ENCODE measurements around the gene DENND6B.
"Not testable (repeated sequence)": the region's sequence is repeated elsewhere in the genome, so short reads cannot be mapped to it uniquely, and the experiment has no call there.

Gene DENND6B

DNA sequence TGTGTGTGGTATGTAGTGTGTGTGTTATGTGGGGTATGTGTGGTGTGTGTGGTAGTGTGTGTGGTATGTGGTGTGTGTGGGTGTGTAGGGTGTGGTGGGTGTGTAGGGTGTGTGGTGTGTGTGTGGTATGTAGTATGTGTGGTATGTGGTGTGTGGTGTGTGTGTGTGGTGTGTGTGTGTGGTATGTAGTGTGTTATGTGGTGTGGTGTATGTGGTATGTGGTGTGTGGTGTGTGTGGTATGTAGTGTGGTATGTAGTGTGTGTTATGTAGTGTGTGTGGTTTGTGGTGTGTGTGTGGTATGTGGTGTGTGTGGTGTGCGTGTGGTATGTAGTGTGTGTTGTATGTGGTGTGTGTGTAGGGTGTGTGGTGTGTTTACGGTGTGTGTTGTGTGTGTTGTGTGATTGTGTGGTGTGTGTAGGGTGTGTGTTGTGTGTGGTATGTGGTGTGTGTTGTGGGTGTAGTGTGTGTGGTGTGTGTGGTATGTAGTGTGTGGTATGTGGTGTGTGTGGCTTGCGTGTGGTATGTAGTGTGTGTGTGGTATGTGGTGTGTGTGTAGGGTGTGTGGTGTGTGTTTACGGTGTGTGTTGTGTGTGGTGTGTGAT lies 12.1 kb upstream of the DENND6B start:
- DNase-seq (ENCODE audit: low spot score) = no peak

DNA sequence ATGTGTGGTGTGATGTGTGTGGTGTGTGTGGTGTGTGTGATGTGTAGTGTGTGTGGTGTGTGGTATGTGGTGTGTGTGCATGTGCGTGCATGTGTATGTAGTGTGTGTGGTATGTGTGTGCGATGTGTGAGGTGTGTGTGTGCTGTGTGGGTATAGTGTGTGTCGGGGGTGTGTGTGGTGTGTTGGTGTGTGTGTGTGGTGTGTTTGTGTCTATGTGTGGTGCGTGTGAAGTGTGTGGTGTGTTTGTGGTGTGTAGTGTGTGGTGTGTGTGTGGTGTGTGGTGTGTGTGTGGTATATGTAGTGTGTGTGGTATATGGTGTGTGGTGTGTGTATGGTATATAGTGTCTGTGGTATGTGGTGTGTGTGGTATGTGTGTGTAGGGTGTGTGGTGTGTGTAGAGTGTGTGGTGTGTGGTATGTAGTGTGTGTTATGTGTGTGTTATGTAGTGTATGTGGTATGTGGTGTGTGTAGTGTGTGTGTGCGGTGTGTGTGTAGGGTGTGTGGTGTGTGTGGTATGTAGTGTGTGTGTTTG lies 11.3 kb upstream of the DENND6B start:
- DNase-seq (ENCODE audit: low spot score) = no peak

DNA sequence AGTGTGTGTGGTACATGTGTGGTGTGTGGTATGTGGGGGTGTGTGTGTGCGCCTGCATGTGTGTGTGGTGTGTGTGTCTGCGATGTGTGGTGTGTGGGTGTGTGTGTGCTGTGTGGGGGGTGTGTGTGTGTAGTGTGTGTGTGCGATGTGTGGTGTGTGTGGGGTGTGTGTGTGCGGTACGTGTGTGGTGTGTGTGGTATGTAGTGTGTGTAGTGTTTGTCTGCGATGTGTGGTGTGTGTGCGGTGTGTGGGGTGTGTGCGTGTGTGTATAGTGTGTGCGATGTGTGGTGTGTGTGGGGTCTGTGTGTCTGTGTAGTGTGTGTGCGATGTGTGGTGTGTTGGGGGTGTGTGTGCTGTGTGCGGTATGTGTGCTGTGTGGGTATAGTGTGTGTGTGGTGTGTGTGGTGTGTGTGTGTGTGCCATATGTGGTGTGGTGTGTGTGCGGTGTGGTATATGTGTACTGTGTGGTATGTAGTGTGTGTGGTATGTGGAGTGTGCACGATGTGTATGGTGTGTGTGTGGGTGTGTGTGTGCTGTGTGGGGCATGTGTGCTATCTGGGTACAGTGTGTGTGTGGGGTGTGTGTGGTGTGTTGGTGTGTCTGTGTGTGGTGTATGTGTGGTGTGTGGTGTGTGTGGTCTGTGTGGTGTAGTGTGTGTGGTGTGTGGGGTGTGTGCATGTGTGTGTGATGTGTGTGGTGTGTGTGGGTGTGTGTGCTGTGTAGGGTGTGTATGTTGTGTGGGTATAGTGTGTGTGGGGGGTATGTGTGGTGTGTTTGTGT lies 10.6 kb upstream of the DENND6B start:
- no peak for DNase-seq (ENCODE audit: low spot score)

DNA sequence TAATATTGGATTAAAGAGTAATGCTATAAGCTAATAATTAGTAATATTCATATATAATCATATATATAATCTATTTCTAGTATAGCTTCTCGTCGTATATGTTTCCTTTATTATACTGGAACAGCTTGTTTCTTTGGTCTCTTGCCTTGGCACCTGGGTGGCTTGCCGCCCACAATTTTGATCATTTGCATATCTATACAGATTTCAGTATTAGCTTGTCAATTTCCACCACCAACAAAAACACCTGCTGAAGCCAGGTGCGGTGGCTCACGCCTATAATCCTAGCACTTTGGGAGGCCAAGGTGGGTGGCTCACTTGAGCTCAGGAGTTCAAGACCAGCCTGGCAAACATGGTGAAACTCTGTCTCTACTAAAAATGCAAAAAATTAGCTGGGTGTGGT lies 7.6 kb upstream of the DENND6B start:
- DNase-seq (ENCODE audit: low spot score) = not testable (repeated sequence)

DNA sequence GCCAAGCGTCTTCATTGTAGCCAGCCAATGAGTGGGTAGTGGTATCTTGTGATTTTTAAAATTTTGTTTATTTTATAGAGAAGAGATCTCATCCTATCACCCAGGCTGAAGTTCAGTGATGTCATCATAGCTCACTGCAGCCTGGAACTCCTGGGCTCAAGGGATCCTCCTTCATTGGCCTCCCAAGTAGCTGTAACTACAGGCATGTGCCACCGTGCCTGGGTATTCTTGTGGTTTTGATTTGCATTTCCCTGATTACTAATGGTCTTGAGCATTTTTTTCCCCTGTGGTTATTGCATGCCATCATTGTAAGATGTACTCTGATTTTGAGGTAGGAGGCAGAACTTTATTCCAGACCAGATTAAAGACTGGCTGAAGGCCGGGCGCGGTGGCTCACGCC lies 2.4 kb upstream of the DENND6B start:
- no peak for DNase-seq (ENCODE audit: low spot score)

DNA sequence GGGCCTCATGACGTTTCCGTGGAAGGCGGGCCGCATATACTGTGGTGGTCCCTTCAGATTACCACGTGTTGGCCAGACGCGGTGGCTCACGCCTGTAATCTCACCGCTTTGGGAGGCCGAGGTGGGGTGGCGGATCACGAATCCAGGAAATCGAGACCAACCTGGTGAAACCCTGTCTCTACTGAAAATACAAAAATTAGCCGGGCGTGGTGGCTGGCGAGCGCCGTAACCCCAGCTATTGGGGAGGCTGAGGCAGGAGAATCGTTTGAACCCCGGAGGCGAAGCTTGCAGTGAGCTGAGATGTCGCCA lies 853 bp upstream of the DENND6B start:
- no peak for DNase-seq (ENCODE audit: low spot score)

DNA sequence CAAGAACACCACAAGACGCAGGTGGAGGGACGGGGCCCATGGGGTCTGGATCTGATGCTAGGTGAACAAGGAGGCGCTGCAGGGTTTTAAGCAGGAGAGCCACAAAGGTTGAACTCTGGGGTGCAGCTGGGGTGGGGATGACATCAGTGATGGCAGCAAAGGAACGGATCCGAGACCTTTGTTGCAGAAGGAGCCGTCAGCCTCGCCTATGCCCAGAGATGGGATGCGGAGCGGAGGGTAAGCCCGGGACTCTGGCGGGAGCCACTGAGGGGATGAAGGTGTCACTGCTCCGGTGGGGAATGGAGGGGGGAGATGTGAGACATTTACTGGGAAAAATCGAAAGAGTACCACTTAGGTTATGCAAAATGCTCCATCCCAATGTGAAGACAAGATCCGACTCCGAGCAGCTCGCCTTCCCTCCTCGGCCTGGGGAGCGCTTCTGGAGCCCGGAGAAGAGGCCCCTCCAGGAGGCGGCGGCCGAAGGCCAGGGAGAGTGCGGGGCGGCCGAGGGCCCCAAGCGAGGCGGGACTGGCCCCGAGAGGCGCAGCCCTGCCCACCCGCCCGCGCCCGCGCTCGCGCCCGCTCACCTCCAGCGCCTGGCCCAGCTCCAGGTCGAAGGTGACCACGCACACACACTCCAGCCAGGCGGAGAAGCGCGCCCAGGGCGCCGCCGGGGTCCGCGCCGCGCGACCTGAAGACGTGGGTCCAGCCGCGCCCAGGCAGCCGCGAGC lies 422 bp downstream of the DENND6B start:
- no peak for DNase-seq (ENCODE audit: low spot score)

DNA sequence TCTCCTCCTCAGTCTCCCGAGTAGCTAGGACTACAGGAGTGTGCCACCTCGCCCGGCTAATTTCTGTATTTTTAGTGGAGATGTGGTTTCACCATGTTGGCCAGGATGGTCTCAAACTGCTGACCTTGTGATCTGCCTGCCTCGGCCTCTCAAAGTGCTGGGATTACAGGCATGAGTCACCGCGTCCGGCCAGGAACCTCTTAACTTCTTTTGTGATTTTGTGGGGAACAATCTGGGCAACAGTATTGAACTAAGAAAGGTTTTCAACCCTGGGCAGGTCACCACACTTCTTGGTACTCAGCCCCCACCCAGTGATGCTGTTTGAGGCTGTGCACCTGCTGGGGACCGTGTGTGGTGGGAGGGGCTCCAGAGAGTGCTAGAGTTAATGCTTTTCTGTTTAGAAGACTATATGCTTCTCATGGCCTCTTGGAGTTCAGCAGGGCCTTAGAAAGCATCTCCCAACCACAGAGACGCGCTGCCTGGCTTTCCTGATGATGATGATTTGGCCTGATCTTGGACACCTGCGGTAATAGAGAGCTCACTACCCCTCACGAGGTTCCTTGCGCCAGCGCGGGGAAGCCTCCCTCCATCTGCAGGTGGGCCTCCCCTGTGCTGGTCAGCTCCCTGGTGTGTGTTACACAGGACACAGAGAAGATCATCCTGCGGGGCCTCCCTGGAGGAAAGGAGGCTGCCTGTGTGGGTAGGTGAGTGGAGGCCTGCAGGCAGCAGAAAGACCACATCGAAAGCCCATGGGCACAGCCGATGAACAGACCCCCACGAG lies 1.2 kb downstream of the DENND6B start:
- no peak for DNase-seq (ENCODE audit: low spot score)

DNA sequence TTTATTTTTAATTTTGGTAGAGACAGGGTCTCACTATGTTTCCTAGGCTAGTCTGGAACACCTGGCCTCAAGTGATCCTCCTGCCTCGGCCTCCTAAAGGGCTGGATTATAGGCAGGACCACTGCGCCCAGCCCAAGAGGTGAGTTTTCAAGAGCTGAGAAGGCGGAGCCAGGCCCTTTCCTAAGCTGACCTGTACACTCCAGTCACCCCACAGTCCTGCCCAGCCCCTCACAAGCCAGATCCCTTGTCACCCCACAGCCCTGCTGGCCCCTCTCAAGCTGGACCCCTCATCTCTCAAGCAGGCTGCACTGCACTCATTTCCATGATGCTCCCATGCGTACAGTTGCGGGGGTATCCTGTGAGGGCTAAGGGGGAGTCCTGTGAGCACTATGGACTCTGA lies 2.9 kb downstream of the DENND6B start:
- DNase-seq (ENCODE audit: low spot score) = no peak

DNA sequence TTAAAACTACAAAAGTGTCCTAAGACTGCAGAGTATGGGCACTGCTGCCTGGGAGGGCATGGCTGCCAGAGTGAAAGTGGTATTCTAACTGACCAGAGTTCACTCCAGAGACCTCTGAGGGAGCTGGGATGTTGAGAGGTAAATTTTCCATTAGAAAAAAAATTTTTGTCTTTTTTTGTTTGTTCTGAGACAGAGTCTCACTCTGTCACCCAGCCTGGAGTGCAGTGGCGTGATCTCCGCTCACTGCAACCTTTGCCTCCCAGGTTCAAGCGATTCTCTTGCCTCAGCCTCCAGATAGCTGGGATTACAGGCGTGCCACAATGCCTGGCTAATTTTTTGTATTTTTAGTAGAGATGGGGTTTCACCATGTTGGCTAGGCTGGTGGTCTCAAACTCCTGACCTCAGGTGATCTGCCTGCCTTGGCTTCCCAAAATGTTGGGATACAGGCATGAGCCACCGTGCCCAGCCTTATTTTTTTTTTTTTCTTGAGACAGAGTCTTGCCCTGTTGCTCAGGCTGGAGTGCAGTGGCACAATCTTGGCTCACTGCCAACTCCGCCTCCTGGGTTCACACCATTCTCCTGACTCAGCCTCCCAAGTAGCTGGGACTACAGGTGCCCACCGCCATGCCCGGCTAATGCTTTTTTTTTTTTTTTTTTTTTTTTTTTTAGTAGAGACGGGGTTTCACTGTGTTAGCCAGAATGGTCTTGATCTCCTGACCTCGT lies 4.3 kb downstream of the DENND6B start:
- not testable (repeated sequence) for DNase-seq (ENCODE audit: low spot score)

DNA sequence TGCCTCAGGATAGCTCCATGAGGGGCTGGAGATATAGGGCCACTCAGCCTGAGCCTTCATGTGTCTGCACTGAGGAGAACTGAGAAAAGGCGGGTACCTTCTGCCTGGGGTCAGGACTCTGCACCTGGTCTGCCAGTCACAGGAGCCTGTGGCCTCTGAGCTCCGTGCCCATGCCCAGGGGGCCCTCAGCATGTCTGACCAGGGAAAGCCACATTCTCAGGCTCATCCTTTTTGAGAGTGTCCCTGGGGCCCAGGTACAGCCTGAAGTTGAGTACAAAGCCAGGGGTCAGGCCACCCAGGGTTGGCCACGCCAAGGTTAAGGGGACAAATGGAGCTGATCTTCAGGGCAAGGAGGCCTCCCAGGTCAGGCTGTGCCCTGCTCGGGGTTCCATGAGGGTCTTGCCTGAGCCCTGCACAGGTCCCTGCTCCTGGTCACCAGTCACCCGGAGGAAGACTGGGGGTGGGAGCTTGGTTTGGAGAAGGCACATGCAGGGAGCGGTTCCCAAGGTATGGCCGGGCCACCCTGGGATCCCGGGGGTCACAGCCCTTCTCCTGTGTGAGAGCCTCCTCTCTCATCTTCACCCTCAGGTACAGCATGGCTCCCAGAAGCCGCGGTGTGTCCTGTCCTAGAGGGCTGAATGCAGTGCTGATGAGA lies 6.0 kb downstream of the DENND6B start:
- DNase-seq (ENCODE audit: low spot score) = no peak

DNA sequence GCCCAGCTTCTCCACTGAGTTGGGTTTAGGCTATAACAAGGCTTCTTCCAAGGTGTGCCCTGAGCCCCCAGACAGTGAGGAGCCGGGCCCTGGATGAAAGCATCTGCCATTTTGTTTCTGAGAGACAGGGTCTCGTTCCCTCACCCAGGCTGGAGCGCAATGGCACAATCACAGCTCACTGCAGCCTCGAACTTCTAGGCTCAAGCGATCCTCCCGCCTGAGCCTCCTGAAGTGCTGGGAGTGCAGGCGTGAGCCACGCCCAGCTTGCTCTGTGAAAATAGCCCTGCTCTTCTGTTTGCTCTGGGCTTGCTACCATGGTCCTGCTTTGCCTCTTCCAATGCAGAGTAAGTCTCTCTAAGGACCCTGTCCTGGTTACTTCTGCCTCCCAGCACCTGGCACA lies 6.7 kb downstream of the DENND6B start:
- no peak for DNase-seq (ENCODE audit: low spot score)

DNA sequence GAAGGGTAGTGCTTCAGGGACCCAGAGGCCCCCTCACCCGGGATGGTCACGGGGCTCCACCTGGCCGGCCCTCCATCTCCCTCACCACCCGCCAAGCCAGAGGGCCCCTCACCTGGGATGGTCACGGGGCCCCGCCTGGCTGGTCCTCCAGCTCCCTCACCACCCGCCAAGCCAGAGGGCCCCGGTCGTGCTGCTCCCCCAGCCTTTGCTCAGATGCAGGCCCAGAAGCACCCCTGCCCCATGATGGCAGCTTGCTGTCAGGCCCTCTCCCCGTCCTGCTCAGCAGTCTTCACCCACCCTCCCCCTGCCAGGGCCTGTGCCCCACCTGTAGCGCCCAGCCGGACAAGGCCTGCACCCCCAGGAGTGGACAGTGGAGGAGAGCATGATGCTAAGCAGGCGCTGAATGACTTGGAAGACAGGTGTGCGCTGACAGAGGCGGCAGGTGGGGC lies 7.3 kb downstream of the DENND6B start:
- no peak for DNase-seq (ENCODE audit: low spot score)

DNA sequence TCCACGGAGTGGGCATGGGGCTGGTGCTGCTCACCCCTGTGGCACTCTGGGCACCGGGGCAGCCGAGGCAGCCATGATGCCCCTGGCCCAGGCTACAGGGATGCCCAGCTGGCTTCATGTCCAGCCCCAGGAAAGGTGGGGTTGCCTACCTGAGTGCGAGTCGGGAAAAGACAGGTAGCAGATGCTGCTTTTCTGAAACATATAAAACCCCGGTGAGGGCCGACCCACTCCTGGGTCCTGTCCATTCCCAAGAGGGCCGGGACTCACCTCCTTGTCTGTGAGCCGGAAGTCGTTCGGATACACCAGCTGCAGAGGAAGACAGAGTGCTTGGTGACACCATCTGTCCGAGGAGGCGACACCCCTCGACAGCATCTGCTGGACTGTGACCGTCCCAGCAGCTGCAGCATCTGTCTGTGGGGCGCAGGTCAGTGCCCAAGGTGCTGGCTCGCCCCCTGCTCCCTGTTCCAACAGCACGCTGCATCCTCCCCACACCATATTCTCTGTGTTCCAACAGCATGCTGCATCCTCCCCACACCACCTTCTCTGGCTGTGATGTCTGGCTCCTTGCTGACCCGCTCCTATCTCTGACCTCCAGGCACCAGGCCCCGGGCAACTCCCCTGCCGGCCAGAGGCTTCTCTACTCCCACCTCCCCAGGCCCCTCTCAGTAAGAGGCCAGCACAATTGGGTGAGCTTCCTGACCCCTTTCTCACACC lies 8.0 kb downstream of the DENND6B start:
- DNase-seq (ENCODE audit: low spot score) = no peak

DNA sequence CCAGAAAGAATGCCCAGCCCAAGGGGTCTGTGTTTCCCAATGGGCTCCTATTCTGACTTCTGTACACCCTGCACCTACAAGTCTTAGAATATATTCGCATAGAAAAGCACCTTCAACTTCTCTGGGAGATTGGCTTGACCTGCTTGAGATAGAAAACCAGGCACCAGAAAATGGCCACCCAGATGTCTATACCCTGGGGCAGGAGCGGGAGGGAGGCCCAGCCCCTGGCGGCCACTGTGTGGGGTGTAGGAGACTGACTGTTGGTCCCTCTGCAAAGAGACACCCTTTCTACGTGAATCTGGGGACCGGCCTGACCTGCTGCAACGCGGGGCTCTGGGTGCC lies 8.5 kb downstream of the DENND6B start:
- no peak for DNase-seq (ENCODE audit: low spot score)

DNA sequence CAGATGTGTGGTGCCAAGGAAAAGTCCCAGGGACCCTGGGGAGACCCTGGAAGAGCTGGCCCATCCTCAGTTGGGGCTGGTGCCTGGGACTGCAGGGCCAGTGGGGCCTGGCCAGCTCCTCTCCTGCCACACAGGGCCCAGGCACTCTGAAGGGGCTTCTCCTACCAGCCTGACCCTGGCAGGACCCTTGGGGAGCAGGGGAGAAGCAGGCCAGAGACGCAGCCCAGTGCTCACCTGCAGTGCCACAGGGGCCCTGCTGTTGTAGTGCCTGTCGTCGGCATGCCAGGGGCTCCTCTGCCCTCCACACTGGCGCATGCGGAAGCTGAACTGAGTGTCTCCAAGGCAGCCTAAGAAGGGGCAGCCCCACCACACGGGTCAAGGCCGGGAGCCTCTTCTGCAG lies 9.1 kb downstream of the DENND6B start:
- DNase-seq (ENCODE audit: low spot score) = no peak

DNA sequence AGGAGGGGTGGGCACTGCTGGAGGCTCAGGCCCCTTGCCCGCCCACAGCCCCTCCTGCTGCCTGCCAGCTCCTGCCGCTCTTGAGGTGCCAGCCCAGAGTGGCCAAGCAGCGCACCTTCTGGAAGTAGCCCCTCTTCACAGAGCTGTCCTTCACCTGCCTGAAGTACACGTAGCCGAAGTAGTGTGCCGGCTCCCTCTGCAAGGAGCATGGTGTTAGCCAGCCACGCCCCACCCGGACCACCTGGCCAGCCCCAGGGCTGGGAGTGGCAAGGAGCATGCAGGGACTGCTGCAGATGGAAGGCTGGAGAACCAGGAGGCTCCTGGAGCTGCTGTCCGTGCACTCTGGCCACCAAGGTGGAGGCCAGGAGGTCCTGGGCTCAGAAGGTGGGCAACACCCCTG lies 9.6 kb downstream of the DENND6B start:
- no peak for DNase-seq (ENCODE audit: low spot score)

DNA sequence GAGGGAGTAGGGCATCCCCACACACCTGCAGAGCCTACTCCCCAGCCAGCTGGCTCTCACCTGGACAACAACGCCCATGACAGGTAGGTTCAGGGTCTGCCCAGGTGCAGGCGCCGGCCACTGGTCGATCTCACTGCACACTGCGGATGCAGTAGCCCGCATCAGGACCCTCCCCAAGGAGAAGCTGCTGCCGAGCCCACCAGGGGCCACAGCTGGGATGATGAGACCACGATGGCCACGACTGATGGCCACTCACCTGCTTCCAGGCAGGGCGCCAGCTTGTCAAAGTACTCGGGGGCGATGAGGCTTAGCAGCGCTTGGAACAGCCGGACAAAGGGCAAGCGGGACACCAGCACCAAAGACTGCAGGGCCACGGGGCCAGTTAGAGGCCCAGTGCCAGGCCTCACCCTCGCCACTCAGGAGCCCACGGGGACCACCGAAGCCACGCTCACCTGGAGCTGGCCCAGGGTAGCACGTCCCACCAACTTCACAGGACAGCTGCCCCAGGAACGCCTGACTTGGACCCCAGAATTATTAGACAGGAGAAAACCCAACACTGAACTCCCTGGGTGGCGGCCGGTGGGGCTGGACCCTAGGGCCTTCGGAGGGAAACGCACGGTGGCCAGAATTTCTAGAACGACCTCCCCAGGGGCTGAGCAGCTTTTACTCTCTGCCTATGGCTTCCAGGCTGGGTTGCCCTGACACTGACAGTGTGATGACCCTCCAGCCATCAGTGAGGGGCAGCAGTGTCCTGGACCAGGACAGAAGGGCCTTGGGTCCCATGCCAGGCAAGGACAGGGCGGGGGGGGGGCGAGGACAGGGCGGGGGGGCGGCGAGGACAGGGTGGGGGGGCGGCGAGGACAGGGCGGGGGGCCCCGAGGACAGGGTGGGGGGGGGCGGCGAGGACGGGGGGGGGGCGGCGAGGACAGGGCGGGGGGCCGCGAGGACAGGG lies 10.4 kb downstream of the DENND6B start:
- no peak for DNase-seq (ENCODE audit: low spot score)
